ENCODE data around the gene ZNF362.

DNA sequence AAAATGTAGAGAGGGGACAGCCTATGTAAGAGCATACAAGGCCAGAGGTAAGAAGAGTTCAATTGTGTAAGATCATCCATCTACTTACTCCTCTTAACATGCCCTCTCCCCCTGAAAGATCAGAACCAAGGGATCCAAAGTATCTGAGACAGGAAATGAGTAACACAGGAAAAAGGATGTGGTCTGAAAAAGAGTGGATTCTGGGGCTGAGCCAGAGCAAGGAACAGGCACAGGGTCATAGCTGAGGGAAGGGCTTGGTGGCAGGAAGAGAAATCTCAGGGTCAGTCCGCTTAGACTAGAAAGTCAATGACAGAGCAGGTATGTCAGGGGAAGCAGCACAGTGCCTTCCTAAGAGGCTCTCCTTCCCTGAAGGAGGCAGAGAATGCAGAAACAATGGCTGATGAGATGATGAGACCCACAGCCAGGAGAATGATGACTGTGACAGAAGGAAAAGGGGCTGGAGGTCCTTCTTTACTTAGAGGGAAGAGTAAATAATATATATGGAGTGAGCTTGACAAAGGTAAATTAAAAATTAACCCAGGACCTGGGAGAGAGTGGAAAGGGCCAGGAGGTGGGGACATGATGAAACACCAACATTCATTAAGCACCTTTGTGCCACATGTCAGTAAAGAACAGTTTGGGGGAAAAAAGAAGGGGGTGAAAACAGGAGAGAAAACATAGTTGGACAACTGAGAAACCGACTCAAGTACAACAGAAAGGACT is 90.8 kb downstream of the ZNF362 start:
- TF ChIP-seq, protein P1, sequence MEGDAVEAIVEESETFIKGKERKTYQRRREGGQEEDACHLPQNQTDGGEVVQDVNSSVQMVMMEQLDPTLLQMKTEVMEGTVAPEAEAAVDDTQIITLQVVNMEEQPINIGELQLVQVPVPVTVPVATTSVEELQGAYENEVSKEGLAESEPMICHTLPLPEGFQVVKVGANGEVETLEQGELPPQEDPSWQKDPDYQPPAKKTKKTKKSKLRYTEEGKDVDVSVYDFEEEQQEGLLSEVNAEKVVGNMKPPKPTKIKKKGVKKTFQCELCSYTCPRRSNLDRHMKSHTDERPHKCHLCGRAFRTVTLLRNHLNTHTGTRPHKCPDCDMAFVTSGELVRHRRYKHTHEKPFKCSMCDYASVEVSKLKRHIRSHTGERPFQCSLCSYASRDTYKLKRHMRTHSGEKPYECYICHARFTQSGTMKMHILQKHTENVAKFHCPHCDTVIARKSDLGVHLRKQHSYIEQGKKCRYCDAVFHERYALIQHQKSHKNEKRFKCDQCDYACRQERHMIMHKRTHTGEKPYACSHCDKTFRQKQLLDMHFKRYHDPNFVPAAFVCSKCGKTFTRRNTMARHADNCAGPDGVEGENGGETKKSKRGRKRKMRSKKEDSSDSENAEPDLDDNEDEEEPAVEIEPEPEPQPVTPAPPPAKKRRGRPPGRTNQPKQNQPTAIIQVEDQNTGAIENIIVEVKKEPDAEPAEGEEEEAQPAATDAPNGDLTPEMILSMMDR (IDR thresholded peaks at IDR 0.05): no peak
- TF ChIP-seq POLR2A (IDR thresholded peaks at IDR 0.05): peak; percentile 81 to 86

Measured in adrenal gland (tissue), 5 donors.